Measurements from ENCODE around the gene ATP6V0D1.

ATP6V0D1 gene

DNA sequence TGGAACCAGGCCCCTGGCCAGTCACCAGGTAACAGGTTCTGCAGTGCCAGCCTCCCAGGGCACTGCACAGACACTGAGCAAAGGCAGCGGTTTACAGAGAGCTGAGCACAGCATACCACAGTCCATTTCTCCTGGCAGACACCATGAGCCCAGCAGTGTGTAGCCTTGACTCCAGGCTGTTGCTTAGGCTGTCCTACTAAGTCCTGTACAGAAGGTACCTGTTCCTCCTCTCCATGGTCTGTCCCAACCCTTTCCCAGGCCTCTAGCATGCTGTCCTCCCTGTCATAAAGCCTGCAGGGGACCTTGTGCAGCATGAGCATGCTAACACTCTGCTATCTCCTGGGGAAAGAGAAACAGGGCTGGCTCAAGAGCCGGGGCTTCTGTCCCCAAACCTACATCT lies 20.0 kb downstream of the ATP6V0D1 start:
- DNase-seq: no peak

DNA sequence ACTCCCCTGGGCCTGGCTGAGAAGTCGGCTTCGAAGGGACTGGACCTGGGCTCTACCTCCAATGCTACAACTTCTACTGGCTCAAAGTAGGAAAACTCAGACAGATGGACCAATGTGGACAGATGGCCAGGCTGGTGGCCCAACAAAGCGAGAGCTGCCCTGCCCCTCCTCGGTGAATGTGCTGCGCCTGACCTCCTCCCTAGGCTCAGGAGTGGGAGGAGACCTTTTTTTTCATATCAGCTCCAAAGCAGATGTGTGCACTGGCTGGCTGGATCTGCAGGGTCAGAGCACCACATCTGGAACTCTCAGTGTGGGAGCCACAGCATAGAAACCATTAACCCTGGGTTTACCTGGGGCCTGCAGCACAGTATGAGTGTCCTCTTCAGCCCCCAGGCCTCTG lies 20.8 kb downstream of the ATP6V0D1 start:
- no peak for DNase-seq

DNA sequence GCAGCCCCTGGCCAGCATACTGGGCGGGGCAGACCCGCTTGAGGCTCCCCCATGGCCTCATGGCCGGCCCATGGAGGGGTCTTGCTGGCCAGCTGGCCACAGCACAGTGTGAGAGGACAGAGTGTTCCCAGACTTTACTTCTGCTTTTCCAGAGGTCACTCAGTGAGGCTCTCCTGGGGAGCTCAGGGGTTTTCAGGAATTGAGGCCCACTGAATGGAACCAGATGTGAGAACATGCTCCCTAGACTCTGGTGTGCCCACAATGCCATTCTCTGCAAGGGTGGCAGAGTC lies 21.2 kb downstream of the ATP6V0D1 start:
- no peak for DNase-seq

DNA sequence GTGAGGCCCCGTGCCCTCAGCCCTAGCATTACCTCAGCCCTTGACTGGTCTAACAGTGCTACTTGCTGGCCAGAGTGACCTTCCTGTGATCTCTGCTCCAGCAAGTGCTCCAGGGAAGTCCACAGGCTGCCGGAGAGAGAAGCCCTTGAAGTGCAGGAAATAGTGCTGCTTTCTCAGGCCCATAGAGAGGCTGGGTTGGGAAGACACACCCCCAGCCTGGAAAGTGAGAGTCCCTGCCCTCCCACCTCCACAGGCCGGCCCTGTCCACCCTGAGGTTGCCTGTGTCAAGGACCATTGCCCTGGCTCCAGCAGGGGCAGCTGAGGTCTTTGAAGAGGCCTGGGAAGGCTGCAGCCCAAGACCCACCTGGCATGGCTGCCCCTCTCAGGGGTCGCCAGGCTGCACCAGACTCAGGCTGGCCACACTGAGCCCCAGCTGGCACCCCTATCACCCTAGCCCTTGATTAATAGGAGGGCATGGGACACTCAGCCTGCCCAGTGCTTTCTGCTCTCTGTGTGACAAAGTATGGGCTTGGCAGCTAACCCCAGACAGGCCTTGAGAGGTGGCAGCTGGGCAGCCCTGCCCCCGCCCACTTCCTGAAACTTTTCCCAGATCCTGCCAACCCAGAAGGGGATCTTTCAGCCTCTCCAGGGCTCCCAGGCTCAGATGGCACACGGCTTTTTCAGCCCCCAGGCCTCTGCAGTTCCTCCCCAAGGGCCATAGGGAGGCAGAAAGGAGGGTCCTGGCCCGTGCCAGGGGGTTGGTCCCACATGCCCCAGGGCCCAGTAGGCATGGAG lies 21.7 kb downstream of the ATP6V0D1 start:
- DNase-seq: no peak

GRCh38 chr16:67458121-67458641 lies 22.8 kb downstream of the ATP6V0D1 start:
- DNase-seq: no peak

- DNase-seq: no peak
Measured at GRCh38 chr16:67457611-67458010, 23.3 kb downstream of the ATP6V0D1 start.

DNA sequence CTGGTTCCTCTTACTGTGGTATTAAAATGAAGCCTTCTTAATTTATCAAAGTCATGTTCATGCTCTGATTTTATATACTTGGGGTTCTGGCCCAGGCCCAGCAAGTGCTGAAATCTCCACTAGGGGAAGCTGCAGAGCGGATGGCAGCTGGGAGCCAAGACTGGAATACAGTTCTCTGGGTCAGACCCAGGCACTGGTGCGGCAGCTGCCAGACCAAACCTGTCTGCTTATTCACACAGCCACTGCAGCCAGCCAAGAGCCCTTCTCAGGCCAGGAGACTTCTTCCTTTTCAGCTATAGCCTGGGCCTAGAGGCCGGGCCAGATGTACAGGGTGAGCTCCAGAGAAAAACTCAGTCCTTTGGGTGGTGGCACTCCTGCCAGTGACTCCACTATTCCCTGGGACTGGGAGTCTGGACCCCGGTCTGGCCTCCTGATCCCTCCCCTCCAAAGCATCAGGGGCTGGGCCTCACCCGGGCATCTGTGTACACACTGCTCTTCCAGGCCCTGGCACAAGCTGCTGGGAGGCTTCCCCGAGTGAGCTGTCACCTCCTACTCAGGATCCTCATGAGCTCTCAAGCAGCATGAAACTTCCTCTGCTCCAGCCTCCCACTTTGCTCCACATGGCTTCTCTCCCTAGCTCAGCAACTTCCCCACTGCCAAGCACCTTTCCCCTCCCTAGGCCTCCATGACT lies 24.4 kb downstream of the ATP6V0D1 start:
- DNase-seq: no peak

GRCh38 chr16:67454852-67455251 lies 26.1 kb downstream of the ATP6V0D1 start:
- no peak for DNase-seq

GRCh38 chr16:67454104-67454503 lies 26.9 kb downstream of the ATP6V0D1 start:
- no peak for DNase-seq

GRCh38 chr16:67451704-67452435 lies 29.1 kb downstream of the ATP6V0D1 start:
- no peak for DNase-seq

- DNase-seq: no peak
Measured at GRCh38 chr16:67451061-67451703, 29.8 kb downstream of the ATP6V0D1 start.

GRCh38 chr16:67449739-67450138 lies 31.2 kb downstream of the ATP6V0D1 start:
- DNase-seq: no peak

DNA sequence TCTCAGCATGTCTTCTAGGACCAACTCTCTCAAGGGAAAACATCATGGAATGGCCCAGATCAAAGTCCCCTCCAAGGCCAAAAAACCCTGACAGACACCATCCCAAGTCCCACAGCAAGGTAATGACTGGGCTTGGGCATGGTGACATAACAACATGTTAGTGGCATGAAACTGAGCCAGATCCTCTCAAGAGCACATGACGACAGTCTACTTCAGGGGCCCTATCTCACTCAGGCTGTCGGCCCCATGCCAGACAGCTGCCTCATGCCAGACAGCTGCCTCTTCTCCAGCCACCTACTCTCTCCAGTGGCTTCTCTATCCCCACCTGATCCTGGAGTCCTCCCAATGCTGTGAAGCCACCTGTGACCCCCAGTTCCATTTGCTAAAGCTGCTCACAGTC lies 31.6 kb downstream of the ATP6V0D1 start:
- no peak for DNase-seq

- DNase-seq: no peak
Measured at GRCh38 chr16:67448580-67448979, 32.4 kb downstream of the ATP6V0D1 start.

- DNase-seq: no peak
Measured at GRCh38 chr16:67447508-67448076, 33.4 kb downstream of the ATP6V0D1 start.

GRCh38 chr16:67446968-67447507 lies 33.9 kb downstream of the ATP6V0D1 start:
- DNase-seq: no peak

DNA sequence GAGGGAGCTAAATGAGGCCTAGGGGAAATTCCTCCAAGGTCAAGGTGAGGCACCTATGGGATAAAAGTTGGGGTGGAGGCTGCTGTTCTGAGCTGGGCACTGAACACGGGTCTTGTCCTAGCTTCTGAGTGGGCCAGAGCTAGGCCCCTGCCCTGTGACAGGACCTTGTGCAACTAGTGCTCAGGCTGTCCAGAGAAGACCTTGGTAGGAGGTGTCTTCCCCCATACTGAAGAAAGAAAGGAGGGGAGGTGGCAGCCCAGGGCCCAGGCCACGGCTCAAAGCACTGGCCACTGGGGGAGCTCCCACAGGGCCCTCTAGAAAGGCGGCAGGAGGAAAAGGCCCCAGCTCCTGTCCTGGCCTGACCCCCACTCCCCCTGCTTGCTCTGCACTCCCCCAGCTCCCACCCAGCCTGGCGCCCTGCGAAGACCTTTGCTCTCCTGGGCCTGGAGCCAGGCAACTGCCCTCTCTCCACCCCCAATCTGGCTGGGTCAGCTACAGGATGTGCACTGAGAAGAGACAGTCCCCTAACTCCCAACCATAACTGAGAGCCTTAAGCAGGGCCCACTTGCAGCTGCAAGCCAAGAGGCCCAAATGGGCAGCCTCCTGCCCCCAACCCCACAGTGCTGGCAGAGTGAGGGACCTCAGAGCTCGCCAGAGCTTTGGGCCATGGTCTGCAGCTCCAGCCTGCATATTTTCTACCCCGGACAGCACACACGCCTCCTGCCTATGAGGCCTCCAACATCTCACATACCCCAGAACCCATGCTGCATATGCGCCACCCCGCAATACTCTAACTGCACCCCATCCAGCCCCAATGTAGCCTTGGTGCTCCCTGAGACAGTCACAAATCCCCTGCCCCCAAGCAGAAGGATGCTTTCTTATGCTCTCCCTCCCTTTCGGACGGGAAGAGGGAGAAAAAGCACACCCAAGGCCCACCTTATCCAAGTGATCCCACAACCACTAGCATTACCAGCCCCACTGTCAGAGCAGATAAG lies 34.7 kb downstream of the ATP6V0D1 start:
- no peak for DNase-seq

DNA sequence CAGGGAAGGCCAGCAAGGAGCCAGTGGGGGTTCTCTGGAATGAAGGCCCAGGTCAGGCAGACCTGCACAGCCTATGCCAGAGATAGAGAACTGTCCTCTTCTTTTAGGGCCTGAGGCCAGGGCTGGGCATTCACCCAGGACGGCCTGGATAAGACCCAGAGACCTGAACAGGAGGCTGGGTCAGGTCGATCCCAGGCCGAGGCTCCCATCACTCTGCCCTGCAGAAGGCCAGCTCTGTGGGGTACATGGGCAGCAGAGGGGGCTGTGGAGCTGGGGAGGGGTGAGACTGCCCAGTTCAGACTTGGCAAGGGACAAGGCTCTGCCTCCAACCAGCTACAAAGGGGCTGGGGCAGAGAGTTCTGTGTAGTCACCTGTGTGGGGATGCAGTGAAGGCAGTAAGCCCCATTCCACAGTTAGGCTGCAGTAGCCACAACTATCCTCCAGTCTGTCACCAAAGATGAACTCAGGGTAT lies 35.5 kb downstream of the ATP6V0D1 start:
- DNase-seq: no peak

DNA sequence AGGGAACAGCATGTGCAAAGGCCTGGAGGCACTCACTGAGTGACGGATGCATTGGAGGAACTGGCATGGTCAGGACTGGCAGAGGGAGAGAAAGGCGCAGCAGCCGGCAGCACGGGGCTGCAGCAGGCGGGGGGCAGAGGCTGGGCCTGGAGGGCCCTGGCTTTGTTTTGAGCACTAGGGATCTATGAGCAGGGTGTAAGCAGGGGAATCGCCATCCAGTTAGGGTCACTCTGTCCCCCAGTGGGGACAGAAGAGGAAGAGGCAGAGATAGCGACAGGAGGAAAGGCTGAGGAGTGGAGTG lies 35.9 kb downstream of the ATP6V0D1 start:
- no peak for DNase-seq

DNA sequence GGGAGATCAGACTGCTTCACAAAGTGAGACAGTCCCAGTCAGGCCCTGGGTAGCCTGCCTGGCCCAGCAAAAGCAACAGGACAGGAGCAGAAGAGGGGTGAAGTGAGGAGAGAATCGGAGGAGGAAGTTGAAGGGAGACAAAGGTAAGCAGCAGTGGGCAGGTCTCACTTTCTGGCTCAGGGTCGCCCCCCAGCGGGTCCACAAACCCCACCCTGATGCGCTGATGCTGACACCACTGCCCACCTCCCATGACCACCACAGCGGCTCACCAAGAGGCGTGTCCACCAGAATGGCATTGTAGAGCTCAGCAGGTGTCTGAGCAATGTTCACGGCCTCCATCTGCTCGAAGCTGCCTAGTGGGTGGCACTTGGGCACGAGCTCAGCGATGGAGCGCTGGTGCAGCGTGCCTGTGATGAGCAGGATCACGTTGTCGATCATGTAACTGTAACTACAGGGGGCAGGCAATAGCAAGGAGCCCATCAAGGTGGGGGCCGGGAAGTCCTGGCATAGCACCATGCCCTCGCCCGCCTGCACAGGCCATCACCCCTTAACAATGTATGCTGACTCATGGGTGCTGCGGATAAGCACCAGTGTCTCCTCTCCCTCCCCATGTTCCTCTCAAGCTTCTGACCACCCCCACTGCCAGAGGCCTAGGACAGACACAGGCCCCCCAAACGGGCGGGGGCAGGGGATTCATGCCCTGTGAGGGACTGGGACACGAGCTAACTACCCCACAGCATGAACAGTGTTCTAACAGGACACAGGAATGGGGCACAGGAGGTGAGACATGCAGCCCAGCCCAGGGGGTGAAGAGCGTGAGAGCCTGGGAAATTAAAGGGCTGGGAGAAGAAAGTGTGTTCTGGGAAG lies 36.5 kb downstream of the ATP6V0D1 start:
- DNase-seq: no peak
